NOMO-1 treated with DMSO at 0.1 percent for 48 hours (cell line): ENCODE measurements around the gene ST6GALNAC2.
"Not testable (repeated sequence)": the region's sequence is repeated elsewhere in the genome, so short reads cannot be mapped to it uniquely, and the experiment has no call there.

Experiments used
- DNase-seq: peaks from one replicate; lab custom pipeline; 2025; ENCODE audit not compliant: unreplicated experiment; lab: John Stamatoyannopoulos, UW

The ST6GALNAC2 gene

GRCh38 chr17:76585649-76586593 is at the start of gene ST6GALNAC2:
ST6GALNAC2 (minus strand) TSS chr17:76585860; CDS start chr17:76585808, 52 bp downstream.
- DNase-seq = peak; percentile 67

DNA sequence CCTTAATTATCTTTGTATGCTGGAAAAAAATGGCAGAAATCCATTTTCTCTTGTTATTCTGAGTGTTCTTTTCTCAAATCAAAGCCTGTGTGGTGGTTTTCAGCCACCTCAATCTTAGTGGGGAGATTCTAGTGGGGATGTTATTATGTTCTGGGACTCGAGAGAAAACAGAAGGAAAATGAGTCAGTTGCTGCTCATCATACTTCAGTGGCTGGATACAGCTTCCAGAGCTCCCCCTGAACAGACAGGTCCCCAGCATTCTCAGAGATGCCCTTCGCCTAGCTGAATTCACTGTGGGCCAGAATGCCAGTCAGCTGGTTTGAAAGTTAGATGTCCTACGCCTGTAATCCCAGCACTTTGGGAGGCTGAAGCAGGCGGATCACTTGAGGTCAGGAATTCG is 49.4 kb upstream of the ST6GALNAC2 start:
- no peak for DNase-seq

- DNase-seq = no peak
Observed at GRCh38 chr17:76633628-76634328, 48.1 kb upstream of the ST6GALNAC2 start.

- DNase-seq = no peak
Observed at GRCh38 chr17:76631821-76632565, 46.3 kb upstream of the ST6GALNAC2 start.

GRCh38 chr17:76630151-76630550 is 44.5 kb upstream of the ST6GALNAC2 start:
- no peak for DNase-seq

- no peak for DNase-seq
Observed at GRCh38 chr17:76627510-76627909, 41.9 kb upstream of the ST6GALNAC2 start.

DNA sequence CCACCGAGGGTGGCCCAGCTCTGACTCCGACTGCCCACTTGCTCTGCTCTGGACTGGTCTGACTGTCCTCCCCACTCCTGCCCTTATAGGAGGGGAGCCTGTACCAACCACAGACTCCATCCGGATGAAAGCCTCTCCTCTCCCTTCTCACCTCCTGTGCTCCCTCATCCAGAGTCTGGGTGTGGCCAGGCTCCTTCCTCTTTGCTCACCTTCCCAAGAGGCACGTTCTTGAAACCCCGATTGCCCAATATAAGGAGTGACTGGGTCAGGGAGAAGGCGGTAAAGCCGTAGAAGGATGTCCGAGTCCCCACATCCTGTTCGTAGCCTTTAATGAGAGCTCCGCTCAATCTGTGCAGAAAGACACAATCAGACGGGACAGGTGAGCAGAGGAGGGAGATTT is 40.8 kb upstream of the ST6GALNAC2 start:
- no peak for DNase-seq

- no peak for DNase-seq
Observed at GRCh38 chr17:76625496-76625895, 39.8 kb upstream of the ST6GALNAC2 start.

DNA sequence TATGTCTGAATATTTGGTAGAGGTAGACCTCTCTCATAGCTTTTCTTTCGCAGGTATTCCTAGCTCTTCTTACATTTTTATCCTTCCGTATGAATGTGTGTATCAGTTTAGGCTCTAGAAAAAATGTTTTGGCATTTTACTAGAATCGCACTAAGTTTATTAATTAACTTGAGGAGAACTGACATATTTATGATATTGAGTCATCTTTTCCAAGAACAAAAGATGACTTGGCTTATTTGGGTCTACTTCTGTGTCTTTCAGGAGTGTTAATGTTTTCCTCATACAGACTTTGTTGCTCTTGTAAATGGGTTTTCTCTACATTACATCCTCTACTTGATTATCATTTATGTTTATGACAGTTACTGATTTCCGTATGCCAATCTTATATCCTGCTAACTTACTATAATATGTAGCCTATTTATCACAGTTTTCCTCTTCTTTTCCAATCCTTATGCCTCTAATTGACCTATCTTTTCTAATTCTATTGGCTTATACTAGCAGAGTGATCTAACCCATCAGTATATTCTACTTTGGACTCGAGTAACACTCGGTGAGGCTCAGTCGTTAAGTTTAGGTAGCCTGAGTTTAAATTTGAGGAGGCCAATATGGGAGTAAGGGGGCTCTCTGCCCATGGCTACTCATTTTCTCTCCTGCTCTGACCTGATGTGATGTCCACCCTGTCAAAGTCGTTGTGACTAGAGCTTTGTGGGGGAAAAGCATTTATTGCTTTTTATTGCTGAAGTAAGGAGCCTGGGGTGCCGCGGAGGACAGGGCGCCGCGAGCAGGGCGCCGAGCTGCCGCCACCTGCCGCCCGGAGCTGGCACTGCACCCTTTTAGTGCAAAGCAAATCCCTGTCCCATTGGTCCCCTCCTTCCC is 37.8 kb upstream of the ST6GALNAC2 start:
- peak; percentile 55 for DNase-seq

- DNase-seq = no peak
Observed at GRCh38 chr17:76617838-76618237, 32.2 kb upstream of the ST6GALNAC2 start.

DNA sequence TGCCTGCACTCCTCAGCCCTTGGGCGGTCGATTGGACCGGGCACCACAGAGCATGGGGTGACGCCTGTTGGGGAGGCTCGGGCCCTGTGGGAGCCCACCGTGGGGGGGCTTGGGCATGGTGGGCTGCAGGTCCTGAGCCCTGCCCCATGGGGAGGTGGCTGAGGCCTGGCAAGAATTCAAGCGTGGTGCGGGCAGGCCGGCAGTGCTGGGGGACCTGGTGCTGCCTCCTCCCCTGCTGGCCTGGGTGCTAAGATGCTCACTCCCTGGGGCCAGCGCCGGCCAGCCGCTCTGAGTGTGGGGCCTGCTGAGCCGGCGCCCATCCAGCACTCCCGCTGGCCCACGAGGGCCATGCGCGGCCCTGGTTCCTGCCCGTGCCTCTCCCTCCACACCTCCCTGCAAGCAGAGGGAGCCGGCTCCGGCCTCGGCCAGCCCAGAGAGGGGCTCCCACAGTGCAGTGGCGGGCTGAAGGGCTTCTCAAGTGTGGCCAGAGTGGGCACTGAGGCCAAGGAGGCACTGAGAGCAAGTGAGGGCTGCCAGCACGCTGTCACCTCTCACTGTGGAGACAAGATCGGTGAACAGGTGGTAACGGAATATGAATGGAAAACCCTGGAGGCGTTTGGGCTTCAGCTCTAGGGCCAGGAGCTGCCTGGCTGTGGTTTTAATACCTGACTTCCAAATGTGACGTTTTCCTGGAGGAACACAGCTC is 29.4 kb upstream of the ST6GALNAC2 start:
- DNase-seq = no peak

GRCh38 chr17:76614064-76614759 is 28.6 kb upstream of the ST6GALNAC2 start:
- not testable (repeated sequence) for DNase-seq

- no peak for DNase-seq
Observed at GRCh38 chr17:76612977-76613851, 27.6 kb upstream of the ST6GALNAC2 start.

- DNase-seq = no peak
Observed at GRCh38 chr17:76612465-76612864, 26.8 kb upstream of the ST6GALNAC2 start.

DNA sequence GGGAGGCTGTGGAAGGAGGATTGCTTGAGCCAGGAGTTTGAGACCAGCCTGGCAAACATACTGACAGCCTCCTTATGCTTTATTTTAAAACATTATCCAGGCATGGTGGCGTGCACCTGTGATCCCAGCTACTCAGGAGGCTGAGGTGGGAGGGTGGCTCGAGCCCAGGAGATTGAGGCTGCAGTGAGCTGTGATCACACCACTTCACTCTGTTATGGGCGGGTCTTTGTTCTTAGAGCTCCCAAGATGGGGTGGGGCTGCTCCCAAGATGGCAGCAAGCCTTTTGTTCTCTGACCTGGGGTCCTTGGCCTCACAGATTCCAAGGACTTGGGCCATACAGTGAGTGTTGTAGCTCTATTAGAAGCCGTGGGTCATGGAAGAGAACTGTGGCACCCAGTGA is 26.1 kb upstream of the ST6GALNAC2 start:
- no peak for DNase-seq

DNA sequence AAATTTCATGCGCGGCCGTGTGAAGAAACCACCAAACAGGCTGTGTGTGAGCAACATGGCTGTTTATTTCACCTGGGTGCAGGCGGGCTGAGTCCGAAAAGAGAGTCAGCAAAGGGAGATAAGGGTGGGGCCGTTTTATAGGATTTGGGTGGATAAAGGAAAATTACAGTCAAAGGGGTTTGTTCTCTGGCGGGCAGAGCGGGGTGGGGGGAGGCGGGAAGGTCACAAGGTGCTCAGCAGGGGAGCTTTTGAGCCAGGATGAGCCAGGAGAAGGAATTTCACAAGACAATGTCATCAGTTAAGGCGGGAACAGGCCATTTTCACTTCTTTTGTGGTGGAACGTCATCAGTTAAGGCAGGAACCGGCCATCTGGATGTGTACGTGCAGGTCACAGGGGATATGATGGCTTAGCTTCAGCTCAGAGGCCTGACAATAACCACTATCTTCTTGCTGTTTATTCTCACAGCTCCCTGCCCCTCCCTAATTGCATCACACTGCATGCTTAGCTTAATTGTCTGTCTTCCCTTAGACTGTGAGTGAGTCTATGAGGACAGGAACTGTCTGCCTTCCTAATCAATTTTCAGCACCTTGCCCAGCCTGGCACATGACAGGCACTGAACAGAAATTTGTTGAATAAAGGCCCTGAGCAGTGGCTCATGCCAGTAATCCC is 25.6 kb upstream of the ST6GALNAC2 start:
- peak; percentile 32 for DNase-seq

DNA sequence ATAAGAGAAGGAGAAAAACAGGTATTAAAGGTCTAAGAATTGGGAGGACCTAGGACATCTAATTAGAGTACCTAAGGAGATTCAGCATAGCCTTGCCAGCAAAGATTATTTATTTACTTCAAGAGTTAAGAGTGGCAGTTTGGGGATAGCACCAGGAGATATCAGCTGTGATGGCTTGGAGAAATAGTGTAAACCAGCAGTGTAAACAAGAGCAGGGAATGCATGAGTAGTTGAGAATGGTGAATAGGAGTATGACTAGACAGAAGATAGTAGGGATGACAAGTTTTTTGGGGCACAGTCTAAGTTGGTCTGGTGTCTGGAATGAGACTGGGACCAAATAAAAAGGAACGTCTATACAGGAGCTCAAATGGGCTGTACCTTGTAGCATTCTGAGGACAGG is 21.0 kb upstream of the ST6GALNAC2 start:
- DNase-seq = not testable (repeated sequence)

DNA sequence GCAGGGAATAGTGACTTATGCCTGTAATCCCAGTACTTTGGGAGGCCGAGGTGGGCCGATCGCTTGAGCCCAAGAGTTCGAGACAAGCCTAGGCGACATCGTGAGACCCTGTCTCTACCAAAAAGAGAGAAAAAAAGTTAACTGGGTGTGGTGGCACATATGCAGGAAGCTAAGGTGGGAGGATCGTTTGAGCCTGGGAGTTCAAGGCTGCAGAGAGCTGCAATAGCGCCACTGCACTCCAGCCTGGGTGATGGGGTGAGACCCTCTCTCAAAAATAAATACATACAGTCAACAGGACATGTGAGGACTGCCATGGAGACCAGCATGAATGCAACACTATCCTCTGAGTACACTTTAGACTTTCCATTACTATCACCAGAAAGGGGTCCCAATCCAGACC is 15.4 kb upstream of the ST6GALNAC2 start:
- DNase-seq = no peak
